Measurements from ENCODE around the gene GPC6. TPM values are rescaled to one million over a fixed set of nuclear protein-coding genes. Genes with fewer than 3 reads are reported as not detected.
A peak's percentile ranks its signal among the peaks of the same experiment; 100 is the strongest.

The GPC6 gene
- polyA plus RNA-seq, 10 donors = 8.0 to 21.9 (median 15.3) TPM

DNA sequence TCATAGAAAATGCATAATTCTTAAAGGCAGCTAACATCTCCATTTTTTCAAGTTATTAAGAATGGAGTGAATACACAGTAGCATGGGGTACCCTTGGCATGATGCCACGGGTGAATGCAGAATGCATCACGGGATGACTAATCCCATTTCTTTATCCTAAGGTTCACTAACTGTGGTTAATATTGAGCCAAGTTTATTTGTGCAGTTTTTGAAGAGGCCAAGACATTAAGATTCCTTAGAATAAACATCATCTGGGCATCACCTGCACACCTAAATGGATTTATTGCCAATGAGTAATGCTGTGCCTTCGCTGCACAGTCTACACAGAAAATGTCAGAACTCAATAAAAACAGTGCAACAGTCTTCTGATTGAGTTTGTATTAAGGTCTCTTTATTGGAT lies 333.1 kb downstream of the GPC6 start:
- DNase-seq = peak in 1 of 3 donors; percentile 47

- peak; percentile 37 to 81 (median 39) for DNase-seq
Observed at GRCh38 chr13:93561576-93562225, 335.1 kb downstream of the GPC6 start.

- no peak for DNase-seq
Observed at GRCh38 chr13:93562676-93563075, 336.1 kb downstream of the GPC6 start.

DNA sequence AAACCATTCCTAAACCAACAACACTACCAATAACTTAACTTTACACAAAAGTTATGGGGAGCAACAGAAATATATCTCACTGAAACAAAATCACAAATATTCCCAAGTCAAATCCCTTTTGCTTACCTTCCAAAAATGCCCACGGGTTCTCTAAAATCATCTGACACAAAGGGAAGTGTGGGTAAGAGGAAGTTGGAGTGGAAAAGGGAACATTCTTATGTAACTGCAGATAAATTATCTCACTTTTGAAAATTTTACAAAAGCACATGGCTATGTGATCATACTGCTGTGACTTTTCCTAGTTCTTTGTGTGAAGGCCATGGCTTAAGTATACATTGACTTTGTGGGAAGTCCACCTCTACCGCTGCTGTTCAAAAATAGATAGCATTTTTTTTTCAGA lies 350.5 kb downstream of the GPC6 start:
- no peak for DNase-seq

GRCh38 chr13:93589788-93590187 lies 363.2 kb downstream of the GPC6 start:
- no peak for DNase-seq

- DNase-seq = peak in 1 of 3 donors; percentile 58
Observed at GRCh38 chr13:93603043-93603442, 376.4 kb downstream of the GPC6 start.

GRCh38 chr13:93614776-93615175 lies 388.2 kb downstream of the GPC6 start:
- no peak for DNase-seq

- peak in 2 of 3 donors; percentile 69 to 75 for DNase-seq
Observed at GRCh38 chr13:93620181-93620765, 393.7 kb downstream of the GPC6 start.

GRCh38 chr13:93621051-93621450 lies 394.4 kb downstream of the GPC6 start:
- DNase-seq = no peak

- no peak for DNase-seq
Observed at GRCh38 chr13:93621966-93622365, 395.4 kb downstream of the GPC6 start.

GRCh38 chr13:93624311-93624777 lies 397.7 kb downstream of the GPC6 start:
- DNase-seq = no peak

DNA sequence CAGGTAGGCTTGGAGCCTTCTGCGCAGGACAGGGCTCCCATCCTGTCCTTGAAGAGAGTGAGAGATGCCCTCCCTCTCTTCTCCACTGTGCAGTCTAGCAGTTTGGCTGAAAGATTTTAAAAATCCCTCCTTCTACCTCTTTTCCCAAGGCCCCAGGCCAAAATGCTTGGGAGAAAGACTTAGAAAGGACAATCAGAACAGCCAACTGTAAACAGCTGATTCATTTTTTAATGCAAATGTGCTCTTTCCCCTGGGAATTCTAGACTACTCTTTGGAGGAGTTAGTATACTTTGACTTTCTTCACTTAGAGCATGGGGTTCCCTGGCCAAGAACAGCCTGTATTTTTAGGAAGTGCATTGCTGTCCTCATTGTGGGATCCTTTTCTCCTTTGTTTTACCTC lies 398.9 kb downstream of the GPC6 start:
- peak; percentile 26 to 74 (median 41) for DNase-seq

DNA sequence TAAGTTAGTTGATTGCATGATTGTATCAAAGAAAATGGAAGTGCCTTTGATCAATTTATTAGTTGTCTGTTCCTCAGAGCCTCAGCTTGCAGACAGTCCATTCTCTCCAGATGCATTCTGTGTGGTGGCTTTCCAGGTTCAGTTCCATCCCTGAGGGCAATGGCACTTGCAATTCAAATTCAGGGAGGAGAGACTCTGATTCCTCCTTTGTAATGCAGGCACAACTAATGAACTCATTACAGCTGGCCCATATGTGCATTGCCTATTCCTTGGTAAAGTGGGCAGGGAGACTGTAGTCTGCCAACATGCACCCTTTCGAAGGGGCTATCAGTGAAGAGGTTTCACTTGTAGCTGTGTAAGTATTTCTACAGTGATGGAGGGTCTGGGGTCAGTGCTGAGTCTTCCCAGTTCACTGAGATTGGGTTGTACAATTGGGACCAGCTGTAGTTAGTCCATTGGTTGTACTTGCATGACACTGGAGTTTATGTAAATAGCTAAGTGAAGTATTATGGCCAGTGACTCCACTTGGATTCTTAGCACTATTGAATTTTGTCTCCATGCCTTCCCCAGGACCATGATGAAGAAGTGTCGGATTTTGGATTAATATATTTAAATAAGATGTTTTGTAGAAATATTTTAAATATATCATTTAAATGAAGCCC lies 401.7 kb downstream of the GPC6 start:
- DNase-seq = no peak

GRCh38 chr13:93635616-93636032 lies 409.0 kb downstream of the GPC6 start:
- DNase-seq = peak in 1 of 3 donors; percentile 73

DNA sequence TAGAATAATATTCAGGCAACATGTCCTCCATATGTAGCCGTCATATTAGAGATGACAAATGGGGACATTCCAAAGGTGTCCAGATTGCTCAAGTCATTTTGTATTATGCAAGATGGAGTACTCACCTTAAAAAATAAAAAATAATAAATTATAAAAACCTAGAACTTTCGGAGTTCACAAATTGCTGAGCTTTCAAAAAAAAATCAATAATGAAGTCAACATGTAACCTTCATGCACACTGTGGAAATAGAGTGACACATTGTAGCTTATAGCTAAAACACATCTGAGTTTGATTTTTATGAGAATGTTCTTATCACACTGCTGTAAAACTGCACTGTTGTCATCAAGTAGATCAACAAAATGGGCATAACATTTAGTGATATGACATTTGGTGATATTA lies 411.2 kb downstream of the GPC6 start:
- no peak for DNase-seq

GRCh38 chr13:93640452-93640851 lies 413.8 kb downstream of the GPC6 start:
- no peak for DNase-seq

GRCh38 chr13:93646245-93646644 lies 419.6 kb downstream of the GPC6 start:
- DNase-seq = peak in 2 of 3 donors; percentile 69

DNA sequence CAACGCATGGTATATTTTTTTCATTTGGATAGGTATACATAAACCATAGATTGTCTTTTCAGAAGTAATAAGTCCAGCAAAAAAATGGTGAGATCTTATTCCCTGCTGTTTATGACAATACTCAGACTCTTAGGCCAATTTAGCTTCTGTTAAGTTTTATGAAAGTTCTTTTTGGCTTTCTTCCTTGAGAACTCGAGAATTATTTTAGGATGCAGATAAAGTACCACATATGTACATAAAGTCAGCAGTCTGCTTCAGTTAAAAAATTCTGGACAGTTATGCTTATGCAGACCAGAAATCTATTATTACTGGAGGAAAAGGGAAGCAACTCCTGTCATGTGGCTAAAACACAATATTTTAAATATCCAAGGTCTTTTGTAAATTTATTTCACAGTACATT lies 422.9 kb downstream of the GPC6 start:
- no peak for DNase-seq

GRCh38 chr13:93653776-93654175 lies 427.2 kb downstream of the GPC6 start:
- no peak for DNase-seq

GRCh38 chr13:93655154-93655553 lies 428.5 kb downstream of the GPC6 start:
- no peak for DNase-seq

DNA sequence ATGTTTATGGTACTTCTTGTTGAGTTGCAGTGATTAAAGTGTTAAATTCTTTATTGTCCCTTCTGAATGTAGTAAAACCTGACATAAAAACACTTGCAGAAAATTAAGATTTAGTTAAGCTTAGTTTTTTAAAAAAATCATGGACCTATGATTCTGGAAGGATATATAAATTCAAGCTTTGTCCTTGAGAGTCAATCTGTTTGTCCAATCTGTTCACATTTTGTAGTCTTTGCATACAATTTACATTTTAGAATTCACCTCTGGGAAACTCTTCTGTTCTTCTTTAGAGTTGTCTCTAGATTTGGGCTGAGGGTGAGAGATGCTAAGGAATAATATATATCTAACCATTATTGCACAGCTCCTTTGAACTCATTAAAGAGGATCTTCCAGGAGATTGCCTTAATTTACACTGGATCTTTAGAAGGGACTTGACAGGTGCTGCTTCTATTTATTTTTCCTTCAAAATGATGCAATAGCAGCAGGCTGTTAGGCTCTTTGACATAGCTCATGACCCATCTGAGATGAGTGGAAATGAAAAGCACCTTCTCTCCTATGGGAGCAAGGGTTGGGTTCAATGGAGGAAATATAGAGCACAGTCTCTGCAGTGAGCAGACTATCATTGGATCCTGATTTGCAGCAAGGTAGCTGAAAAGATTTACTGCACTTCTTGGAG lies 433.9 kb downstream of the GPC6 start:
- DNase-seq = no peak

GRCh38 chr13:93670866-93671265 lies 444.3 kb downstream of the GPC6 start:
- no peak for DNase-seq

GRCh38 chr13:93672996-93673395 lies 446.4 kb downstream of the GPC6 start:
- DNase-seq = no peak
